Smooth muscle cell (in vitro differentiated cells): ENCODE data around the gene F11. TPM values are rescaled to one million over a fixed set of nuclear protein-coding genes. Genes with fewer than 3 reads are reported as not detected.
"Not testable (repeated sequence)": the region's sequence is repeated elsewhere in the genome, so short reads cannot be mapped to it uniquely, and the experiment has no call there.

Experiments used
- DNase-seq: peaks from one replicate; lab custom pipeline; 2025; ENCODE audit not compliant: unreplicated experiment; lab: John Stamatoyannopoulos, UW
- H2AFZ ChIP-seq: fragments of 200-600 bp; sonication (generic); 2 replicates; pipeline ENCODE4 v1.6.0; 2016; ENCODE audit warnings: antibody characterized with exemption, low read depth, mild to moderate bottlenecking
- H3F3A ChIP-seq: fragments of 200-600 bp; sonication (generic); 2 replicates; pipeline ENCODE4 v1.6.0; 2017; ENCODE audit warnings: antibody characterized with exemption, low read depth
- H3K27ac ChIP-seq: fragments of 200-600 bp; sonication (generic); 2 replicates; pipeline ENCODE4 v1.5.1; 2016; ENCODE audit warnings: low read depth, mild to moderate bottlenecking
- H3K27me3 ChIP-seq: fragments of 200-600 bp; sonication (generic); 2 replicates; pipeline ENCODE4 v1.6.1; 2016; ENCODE audit warnings: low read depth, mild to moderate bottlenecking
- H3K36me3 ChIP-seq: fragments of 200-600 bp; sonication (generic); 2 replicates; pipeline ENCODE4 v1.5.1; 2016; ENCODE audit warnings: low read depth
- H3K4me1 ChIP-seq: fragments of 200-600 bp; sonication (generic); 2 replicates; pipeline ENCODE4 v1.5.1; 2016; ENCODE audit warnings: low read depth
- H3K4me2 ChIP-seq: fragments of 200-600 bp; sonication (generic); 2 replicates; pipeline ENCODE4 v1.6.0; 2016; ENCODE audit warnings: mild to moderate bottlenecking
- H3K4me3 ChIP-seq: fragments of 200-600 bp; sonication (generic); 2 replicates; pipeline ENCODE4 v1.5.1; 2016; ENCODE audit warnings: mild to moderate bottlenecking
- H3K79me2 ChIP-seq: fragments of 200-600 bp; sonication (generic); 2 replicates; pipeline ENCODE4 v1.6.0; 2016; ENCODE audit warnings: low read depth, mild to moderate bottlenecking
- H3K9ac ChIP-seq: fragments of 200-600 bp; sonication (generic); 2 replicates; pipeline ENCODE4 v1.6.0; 2016; ENCODE audit warnings: low read depth
- H3K9me3 ChIP-seq: fragments of 200-600 bp; sonication (generic); replicated peaks from 2 replicates; pipeline ENCODE4 v1.5.1; 2016; ENCODE audit warnings: low read depth
- H4K20me1 ChIP-seq: fragments of 200-600 bp; sonication (generic); 2 replicates; pipeline ENCODE4 v1.6.0; 2016; ENCODE audit warnings: low read depth
- WGBS: methylation state at CpG from one replicate; pipeline ENCODE4 v1.1.7; 2016; ENCODE audit warnings: low lambda C conversion rate; 5-methylcytosine and 5-hydroxymethylcytosine counted together
- polyA plus RNA-seq: library from polyadenylated mRNA; unstranded; fragments of >200 nt; fragmentation: Nextera tagmentation; extraction: Ambion mirVana; gene quantifications from 2 replicates; pipeline ENCODE4 v1.2.1, GENCODE V29; 2016
- total RNA-seq: library from RNA; depleted of rRNA; stranded (reverse); fragments of >200 nt; gene quantifications from 2 replicates; pipeline ENCODE4 v1.2.3, GENCODE V29; 2014
- TF ChIP-seq, protein P1 (sequence below): fragments of 200-600 bp; sonication (generic); IDR thresholded peaks from 2 replicates; pipeline ENCODE4 v1.5.1; 2017; ENCODE audit warnings: borderline replicate concordance, mild to moderate bottlenecking, antibody characterized with exemption; ENCODE audit not compliant: insufficient read depth, poor library complexity, severe bottlenecking

F11 gene
- total and polyA plus RNA-seq, 2 experiments from 2014 or later = not detected

DNA sequence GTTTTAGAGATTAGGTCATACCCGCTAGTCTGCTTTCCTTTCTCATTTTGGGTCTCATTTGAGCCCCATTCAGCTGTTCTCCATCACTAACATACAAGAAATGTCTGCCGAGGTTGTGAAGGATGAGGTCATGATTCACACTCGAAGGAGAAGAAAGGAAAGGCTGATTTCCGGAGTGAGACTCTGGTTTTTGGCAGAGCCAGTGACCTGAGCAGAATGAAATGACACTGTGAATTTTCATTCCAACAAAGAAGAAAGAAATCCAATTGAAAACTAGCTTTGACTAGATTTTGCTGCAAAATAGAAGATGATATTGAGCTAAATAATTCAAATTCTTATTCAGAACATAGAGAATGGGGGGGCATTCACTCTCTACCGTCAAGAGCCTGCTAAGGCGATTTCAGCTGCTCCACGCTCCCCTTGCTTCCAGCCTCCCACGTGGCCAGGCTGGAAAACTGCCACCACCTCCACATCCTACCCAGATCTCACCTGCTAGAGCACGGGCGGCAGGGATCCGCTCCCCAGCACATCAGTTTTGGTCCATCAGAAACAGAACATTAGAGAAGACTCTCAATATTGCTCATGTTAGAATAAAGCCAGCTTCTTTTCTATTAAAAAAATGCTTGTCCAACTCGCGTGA, 39.0 kb downstream of the F11 start:
- TF ChIP-seq, protein P1, sequence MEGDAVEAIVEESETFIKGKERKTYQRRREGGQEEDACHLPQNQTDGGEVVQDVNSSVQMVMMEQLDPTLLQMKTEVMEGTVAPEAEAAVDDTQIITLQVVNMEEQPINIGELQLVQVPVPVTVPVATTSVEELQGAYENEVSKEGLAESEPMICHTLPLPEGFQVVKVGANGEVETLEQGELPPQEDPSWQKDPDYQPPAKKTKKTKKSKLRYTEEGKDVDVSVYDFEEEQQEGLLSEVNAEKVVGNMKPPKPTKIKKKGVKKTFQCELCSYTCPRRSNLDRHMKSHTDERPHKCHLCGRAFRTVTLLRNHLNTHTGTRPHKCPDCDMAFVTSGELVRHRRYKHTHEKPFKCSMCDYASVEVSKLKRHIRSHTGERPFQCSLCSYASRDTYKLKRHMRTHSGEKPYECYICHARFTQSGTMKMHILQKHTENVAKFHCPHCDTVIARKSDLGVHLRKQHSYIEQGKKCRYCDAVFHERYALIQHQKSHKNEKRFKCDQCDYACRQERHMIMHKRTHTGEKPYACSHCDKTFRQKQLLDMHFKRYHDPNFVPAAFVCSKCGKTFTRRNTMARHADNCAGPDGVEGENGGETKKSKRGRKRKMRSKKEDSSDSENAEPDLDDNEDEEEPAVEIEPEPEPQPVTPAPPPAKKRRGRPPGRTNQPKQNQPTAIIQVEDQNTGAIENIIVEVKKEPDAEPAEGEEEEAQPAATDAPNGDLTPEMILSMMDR = no peak
- H3K9ac ChIP-seq = no peak overlapping the region
- H3F3A ChIP-seq = no peaks in the 10 kb centered on the region
- H3K27ac ChIP-seq = no peak overlapping the region
- H3K9me3 ChIP-seq = no peaks in the 10 kb centered on the region
- no peaks in the 10 kb centered on the region for H3K36me3 ChIP-seq
- H3K27me3 ChIP-seq = peaks cover 61% of the 10 kb centered on the region
- H3K4me3 ChIP-seq = no peak overlapping the region
- H3K4me1 ChIP-seq = no peaks in the 10 kb centered on the region
- no peak for DNase-seq
- no peak overlapping the region for H2AFZ ChIP-seq
- no peak overlapping the region for H3K4me2 ChIP-seq
- no peaks in the 10 kb centered on the region for H4K20me1 ChIP-seq
- WGBS = 67% methylated on average over 13 of the region's 13 CpGs
- no peaks in the 10 kb centered on the region for H3K79me2 ChIP-seq

DNA sequence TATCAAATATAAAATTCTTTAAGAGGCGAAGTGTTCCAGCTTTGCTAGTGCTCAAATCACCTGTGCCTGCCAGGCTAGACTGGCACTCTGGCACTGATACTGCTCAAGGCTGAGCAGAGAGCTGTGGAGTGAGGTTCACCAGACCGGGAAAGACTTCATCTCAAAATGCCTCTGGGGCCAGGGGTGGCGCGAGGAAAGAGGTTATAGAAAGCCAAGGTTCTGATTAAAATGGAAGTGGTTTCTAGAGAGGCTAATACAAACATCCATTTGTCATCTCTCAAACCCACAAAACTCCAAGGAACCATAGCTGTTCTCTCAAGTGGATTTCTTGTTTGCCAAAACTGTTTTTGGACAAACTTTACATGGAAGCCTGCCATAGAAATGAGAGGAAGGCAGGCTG, 41.5 kb downstream of the F11 start:
- Histone ChIP-seq H4K20me1 (no peaks in the 10 kb centered on the region), H3K27me3 (peaks cover 41% of the 10 kb centered on the region), H2AFZ (no peak overlapping the region), H3K79me2 (no peaks in the 10 kb centered on the region), H3K9me3 (no peaks in the 10 kb centered on the region), H3K4me2 (no peak overlapping the region), H3K4me3 (no peak overlapping the region), H3F3A (no peaks in the 10 kb centered on the region), H3K36me3 (no peaks in the 10 kb centered on the region), H3K4me1 (no peaks in the 10 kb centered on the region), H3K9ac (no peak overlapping the region), H3K27ac (no peak overlapping the region)
- no peak for DNase-seq
- 94% methylated on average over 4 of the region's 4 CpGs for WGBS
- TF ChIP-seq, protein P1 = no peak

DNA sequence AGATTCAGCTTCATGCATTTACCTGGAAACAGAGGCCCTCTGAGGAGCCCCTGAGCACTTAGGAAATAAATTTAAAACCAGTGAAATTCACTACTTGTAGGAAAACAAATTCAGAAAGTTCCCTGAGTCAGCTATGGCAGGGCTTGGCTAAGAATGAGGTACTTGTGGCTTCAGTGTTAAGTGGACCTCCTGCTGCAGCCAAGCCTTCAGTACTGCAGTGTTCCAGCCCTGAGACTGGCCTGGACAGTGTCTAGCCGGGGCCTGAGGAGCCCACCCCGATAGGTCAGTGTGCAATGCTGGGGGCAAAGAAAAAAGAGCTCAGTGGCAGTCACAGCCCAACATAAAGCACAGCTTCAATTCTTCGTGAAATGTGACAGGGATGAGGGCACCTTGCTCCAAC, 41.9 kb downstream of the F11 start:
- H3K9ac ChIP-seq = no peak overlapping the region
- H3K27ac ChIP-seq = no peak overlapping the region
- H3K4me3 ChIP-seq = no peak overlapping the region
- H3K4me1 ChIP-seq = no peaks in the 10 kb centered on the region
- DNase-seq = no peak
- no peaks in the 10 kb centered on the region for H3K9me3 ChIP-seq
- WGBS = 87% methylated on average over 3 of the region's 3 CpGs
- no peaks in the 10 kb centered on the region for H3F3A ChIP-seq
- H4K20me1 ChIP-seq = no peaks in the 10 kb centered on the region
- peaks cover 37% of the 10 kb centered on the region for H3K27me3 ChIP-seq
- H2AFZ ChIP-seq = no peak overlapping the region
- no peak overlapping the region for H3K4me2 ChIP-seq
- no peaks in the 10 kb centered on the region for H3K79me2 ChIP-seq
- H3K36me3 ChIP-seq = no peaks in the 10 kb centered on the region
- TF ChIP-seq, protein P1 = no peak

DNA sequence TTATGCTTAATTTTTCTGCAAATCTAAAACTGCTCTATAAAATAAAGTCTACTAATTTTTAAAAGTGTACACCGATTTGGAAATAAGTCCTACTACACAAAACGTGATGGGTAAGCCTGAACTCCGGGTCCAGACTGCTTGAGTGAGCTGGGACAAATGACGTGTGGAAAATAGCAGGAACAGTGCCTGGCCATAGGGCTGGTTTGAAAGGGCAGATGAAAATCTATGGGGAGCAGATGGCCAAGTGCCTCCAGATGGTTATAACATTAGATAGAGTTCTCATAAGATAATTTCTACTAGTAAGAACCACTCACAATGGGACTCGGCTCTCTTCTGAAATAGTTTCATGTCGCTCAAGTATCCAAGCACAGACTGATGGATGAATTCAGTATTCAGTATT, 52.5 kb downstream of the F11 start:
- Histone ChIP-seq H3K27me3 (peaks cover 15% of the 10 kb centered on the region), H3K36me3 (no peaks in the 10 kb centered on the region), H3K4me3 (no peak overlapping the region), H3K9ac (no peak overlapping the region), H2AFZ (no peak overlapping the region), H3K9me3 (no peaks in the 10 kb centered on the region), H3K27ac (no peak overlapping the region), H4K20me1 (no peaks in the 10 kb centered on the region), H3K4me2 (no peak overlapping the region), H3K4me1 (no peaks in the 10 kb centered on the region), H3F3A (no peaks in the 10 kb centered on the region), H3K79me2 (no peaks in the 10 kb centered on the region)
- 85% methylated on average over 6 of the region's 6 CpGs for WGBS
- TF ChIP-seq, protein P1 = no peak
- no peak for DNase-seq

DNA sequence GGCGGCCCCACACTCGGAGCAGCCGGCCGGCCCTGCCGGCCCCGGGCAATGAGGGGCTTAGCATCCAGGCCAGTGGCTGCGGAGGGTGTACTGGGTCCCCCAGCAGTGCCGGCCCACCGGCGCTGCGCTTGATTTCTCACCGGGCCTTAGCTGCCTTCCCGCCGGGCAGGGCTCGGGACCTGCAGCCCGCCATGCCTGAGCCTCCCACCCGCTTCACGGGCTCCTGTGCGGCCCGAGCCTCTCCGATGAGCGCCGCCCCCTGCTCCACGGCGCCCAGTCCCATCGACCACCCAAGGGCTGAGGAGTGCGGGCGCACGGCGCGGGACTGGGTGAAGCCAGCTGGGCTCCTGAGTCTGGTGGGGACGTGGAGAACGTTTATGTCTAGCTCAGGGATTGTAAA, 58.7 kb downstream of the F11 start:
- not testable (repeated sequence) for H3K27me3 ChIP-seq, H2AFZ ChIP-seq, H3K4me1 ChIP-seq, H3K9ac ChIP-seq, H3K4me3 ChIP-seq, H3F3A ChIP-seq, H3K36me3 ChIP-seq, H3K79me2 ChIP-seq, H3K9me3 ChIP-seq, H4K20me1 ChIP-seq, H3K4me2 ChIP-seq, H3K27ac ChIP-seq, DNase-seq
- WGBS = 98% methylated on average over 32 of the region's 33 CpGs
